GM12872 (cell line): ENCODE measurements around the gene ZNF423.

Experiments used
- TF ChIP-seq, protein P1 (sequence below): IDR thresholded peaks from 3 replicates; pipeline ENCODE4 v1.5.1; 2011; ENCODE audit warnings: low read depth, mild to moderate bottlenecking, low read length, moderate library complexity; ENCODE audit not compliant: insufficient read depth

The ZNF423 gene

DNA sequence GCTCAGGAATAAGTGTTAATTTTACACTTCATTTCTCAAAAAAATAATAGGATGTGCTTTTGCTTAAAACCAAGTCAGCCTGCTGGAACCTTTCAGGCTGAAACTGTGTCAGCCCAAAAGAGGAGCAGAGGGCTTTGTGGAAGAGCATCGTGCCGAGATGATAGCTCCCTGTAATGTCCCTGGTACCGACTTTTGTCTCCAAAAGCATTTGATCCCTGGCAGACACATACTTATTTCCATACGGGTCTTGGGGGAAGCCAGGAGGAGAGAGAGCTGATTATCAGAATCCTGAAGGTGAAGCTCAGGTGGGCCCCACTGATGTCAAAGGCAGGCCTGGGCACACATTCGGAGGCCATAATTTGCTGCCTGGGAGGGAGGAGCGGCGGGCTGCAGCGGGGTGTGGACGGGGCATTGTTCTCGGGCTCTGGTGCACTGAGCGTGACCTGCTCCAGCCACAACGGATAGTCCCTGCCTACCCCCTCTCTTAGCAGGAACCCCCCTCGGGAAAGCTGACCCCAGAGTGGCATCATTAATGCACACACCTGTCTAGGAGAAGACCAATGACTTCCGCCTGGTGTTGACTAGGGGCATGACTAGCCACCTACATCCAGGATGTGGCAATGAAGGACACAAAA lies 326.4 kb downstream of the ZNF423 start:
- TF ChIP-seq, protein P1, sequence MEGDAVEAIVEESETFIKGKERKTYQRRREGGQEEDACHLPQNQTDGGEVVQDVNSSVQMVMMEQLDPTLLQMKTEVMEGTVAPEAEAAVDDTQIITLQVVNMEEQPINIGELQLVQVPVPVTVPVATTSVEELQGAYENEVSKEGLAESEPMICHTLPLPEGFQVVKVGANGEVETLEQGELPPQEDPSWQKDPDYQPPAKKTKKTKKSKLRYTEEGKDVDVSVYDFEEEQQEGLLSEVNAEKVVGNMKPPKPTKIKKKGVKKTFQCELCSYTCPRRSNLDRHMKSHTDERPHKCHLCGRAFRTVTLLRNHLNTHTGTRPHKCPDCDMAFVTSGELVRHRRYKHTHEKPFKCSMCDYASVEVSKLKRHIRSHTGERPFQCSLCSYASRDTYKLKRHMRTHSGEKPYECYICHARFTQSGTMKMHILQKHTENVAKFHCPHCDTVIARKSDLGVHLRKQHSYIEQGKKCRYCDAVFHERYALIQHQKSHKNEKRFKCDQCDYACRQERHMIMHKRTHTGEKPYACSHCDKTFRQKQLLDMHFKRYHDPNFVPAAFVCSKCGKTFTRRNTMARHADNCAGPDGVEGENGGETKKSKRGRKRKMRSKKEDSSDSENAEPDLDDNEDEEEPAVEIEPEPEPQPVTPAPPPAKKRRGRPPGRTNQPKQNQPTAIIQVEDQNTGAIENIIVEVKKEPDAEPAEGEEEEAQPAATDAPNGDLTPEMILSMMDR: no peak

DNA sequence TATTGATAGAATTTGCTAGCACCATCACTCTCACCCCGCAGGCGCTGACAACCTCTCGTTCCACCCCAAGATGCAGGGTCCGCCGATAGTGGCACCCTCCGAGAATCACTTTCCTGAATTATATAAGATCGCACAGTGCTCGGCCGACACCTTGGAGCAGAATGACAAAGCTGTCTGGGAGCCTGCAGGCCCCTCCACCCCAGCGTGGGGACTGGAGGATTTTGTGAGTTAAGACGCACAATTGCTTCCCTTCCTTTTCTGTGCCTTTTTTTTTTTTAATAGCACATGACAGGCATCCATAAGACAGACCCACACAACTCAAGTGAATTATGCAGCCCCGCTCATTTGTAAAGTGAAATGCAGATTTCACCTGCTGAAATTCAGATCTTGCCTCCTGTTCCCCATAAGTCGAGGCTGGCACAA lies 327.0 kb downstream of the ZNF423 start:
- TF ChIP-seq, protein P1: no peak

DNA sequence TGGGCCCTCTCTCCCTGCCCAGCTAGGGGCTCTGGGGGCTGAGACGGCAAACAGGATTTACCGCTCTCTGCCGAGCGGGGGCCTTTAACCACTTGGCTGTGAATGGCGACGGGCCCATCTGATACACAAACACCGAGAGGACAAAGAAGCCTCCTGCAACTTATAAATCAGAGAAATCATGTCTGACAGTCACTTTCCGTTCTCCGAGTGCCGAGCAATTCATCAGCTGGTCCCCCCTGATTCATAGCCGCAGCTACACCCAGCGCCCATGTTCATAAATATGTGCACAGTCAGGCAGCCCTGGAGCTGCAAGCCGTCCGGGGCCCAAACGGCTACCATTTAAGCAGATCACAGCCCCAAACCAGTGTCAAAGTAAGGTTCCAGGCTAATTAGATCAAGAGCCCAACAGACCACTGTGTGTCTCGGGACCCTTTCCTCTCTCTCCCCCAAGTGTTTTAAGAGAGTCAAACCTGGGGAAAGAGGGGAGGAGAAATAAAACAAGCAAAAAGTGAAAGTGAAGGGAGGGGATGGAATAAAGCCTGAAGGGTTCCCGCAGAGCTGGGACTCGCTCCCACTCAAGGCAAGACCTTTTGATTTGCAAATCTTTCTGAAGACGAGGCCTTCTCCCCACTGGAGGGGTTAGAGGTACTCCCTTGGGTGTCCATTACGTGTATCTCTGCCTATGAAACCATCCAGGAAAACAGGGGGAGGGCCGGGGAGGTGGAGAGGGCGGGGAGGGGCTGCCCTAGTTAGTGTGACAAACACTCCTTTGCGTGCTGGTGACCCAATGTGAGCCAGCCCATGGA lies 327.6 kb downstream of the ZNF423 start:
- TF ChIP-seq, protein P1: no peak

DNA sequence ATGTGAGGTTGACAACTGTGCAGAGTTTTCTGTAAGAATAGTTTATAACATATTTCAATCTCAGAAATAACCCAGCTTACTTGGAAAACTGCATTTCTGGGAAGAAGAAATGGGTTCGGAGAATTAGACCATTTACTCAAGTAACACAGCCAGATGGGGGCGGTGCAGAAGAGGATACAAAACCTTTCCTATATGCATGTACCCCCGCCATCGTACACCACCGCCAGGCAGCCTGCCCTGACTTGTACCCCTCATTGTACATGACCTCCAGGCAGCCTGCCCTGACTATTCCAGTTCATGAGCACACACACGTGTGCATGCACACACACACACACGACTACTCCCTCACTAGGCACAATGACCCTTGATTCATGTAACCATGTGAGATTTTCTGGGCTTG lies 328.3 kb downstream of the ZNF423 start:
- TF ChIP-seq, protein P1: no peak

DNA sequence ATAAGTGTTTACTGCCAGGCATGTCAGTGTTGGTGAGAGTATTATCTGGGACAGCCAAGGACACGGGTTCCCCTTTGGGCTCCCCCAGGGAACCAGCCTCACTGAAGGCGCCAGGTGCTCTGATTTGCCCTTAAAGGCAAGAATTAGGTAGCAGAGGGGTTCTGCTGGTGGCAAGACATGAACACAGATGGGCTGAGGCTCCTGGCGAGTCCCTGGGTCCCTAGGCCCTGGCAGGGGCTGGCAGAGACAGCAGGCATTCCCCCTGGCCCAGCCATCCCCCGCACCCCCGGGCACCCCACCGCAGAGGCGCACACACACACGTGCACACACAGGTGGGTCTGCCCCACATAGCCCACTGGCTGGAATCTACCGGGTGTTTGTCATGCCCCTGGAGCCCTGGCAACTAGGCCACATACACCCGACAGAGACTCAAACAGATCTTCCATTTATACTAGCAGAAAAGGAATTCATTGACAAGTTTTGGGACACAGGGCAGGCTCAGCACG lies 329.0 kb downstream of the ZNF423 start:
- TF ChIP-seq, protein P1: no peak

DNA sequence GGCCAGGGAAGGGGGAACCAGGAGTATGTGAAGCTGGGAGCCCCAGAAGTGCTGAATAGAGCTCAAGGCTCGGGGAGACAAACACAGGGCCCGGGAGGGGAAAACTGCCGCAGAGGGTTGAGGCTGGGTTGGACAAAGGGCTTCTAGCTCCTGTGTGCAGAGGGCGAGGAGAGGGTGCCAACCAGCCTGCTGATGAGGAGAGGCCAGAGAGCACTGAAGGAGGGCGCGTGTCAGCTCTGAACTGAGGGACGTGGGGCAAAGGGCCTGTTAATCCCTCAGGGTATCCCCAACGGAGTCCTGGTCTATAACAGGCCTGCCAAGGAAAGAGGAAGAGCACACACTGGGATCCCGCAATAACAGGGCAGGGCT lies 331.0 kb downstream of the ZNF423 start:
- TF ChIP-seq, protein P1: no peak

DNA sequence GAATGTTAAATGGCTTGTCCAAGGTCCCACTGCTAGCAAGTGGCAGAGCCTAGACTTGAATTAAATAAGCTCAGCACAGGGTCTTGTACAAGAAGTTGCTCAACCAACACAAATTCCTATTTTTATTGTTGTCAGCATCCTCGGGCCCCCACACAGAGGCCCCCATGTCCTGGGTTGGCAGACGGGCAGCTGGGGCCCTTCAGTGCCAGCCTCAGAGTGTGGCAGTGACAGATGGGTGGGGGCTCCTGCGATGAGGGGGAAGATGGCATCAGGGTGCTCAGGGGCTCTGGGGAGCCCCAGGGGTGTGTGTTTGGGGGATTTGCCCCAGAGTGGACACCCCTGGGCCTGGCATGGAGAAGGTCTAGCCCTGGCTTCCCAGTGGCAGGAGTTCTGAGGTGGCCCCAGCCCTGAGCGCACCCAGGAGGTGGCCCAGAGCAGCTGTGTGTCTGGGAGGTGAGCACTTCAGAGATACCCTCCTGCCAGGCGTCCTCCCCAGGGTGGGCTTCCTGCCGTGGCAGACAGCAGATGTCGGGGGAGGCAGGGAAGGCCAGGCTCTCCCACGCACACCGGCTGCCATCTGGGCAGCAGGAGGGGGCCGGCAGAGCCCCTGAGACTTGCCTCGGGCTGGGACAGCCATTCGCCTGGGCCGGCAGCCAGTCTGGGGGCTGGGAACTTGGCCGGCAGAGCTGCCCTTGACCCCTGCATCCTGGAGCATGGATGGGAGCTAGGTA lies 331.5 kb downstream of the ZNF423 start:
- TF ChIP-seq, protein P1: no peak
